ELR (cell line): Measurements from ENCODE around the gene TTLL6.
"Not testable (repeated sequence)": the region's sequence is repeated elsewhere in the genome, so short reads cannot be mapped to it uniquely, and the experiment has no call there.

Source experiments
- DNase-seq: peaks from one replicate; pipeline ENCODE4 v3.0.0-alpha.2; 2015; ENCODE audit warnings: low read depth

TTLL6 gene

DNA sequence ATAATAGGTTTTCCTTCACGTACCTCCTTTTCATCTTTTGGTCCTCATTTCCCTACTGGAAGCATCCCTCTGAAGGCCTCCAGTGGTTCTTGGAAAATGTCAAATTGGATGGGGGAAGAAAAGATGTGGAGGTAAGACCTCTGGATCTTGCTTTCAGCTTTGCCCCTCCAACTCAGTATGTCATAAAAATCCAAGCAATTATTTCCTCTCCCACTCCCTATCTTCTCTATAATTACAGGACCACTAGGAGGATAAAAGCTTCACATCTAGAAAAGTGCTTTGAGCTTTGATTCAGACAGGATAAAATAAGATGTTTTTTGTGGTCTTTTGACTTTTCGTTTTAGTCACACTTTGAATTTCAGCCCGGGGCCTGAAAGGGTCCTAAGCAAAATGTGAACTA lies 1.7 kb downstream of the TTLL6 start:
- DNase-seq, result no peak

DNA sequence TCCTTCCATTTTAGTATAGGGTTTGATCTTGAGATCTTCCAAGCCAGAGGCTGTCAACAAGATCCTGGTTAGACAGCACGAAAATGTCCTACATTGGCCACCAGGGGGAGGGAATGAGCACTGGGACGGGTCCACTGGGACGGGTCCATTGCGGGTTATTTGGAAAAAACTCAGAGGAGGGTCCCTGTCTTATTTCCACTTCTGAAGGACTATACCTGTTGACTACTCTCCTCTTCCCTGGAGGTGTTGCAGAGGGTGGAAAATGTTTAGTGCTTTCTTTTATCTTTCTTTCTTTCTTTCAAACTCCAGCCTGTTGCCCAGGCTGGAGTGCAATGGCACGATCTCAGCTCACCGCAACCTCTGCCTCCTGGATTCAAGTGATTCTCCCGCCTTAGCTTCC lies 2.5 kb downstream of the TTLL6 start:
- peak; percentile 73 for DNase-seq

DNA sequence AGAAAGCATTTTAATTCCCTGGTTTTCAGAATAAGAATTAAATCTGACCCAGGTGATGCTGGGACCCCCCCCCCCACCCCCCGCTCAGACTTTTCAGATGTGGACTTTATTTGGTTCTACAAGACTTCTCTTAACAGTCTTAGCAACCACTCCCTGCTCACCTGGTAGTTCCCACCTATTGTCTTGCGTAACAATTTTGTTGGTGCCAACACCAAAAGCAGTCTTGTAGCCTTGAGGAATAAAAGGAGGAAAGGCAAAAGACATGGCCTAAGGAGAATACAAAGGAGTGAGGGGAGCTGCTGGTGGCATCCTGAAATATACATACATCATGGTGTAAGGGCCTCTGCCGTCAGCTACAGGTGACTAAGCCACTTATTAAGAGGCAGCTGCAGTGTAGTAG lies 5.0 kb downstream of the TTLL6 start:
- no peak for DNase-seq

DNA sequence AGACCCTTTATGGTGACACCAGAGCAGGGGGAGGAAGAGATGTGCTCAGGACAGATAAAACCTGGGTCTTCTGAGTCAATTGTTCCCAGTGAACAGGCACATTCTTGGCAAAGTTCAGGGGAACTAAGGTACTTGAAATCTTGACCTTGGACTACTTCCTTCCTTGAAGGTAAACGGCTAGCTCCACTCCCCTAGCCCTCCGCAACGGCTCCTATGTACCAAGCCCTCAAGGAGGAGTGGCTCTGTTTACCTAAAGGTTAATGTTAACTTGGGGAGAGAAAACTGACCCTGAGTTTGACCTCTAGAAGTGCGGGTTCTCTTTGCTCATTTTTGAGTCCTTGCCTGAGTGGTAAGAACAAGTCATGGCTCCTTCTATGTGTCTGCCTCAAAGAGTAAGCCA lies 7.8 kb downstream of the TTLL6 start:
- DNase-seq, result no peak

DNA sequence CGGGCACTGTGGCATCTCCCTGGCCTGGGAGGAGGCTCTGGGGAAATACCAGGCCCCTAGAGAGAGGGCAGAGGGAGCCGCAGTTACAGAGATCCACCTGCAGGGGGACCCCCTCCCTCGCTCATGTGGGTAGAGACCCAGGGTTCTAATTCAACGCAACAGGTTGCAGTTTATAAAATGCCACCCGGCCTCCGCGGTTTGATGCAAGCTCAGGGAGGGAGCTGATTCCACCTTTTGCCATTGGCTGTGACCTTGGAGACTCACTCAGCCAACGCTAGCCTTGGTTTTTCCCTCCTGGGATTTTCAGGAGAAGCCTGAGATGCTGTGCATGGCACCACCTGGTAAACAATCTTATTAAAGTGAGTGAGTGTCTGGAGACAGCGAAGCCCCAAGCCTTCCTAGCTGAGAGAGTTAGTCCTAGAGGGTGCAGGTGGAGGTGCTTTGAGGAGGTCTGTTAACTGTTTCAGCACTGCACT lies 12.1 kb downstream of the TTLL6 start:
- peak; percentile 73 for DNase-seq

DNA sequence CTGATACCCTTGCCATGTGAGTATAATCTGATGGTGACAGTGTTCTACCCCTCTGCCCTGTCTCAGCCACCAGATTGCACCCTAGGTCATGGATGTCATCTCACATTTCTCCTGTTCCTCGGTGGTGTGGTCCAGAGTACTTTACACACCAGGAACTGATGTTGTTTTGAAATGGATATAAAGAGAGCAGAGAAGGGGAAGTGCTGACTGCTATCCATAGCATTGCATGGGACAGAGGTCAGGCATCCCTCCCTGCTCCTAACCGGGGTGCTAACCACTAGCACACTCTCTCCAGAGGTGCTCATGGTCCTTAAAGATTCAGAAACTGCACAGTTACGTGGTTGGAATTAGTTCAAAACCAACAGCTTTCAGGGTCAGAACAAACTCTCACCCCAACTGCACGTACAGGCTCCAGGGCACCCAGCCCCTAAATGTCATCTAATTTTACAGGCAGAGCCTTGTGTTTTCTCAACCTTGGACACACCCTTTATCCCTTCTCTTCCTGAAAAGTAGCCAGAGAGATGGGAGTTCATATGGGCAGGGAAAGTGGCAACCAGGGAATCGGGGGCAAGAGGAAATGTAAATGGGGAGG lies 16.3 kb downstream of the TTLL6 start:
- DNase-seq, result no peak

DNA sequence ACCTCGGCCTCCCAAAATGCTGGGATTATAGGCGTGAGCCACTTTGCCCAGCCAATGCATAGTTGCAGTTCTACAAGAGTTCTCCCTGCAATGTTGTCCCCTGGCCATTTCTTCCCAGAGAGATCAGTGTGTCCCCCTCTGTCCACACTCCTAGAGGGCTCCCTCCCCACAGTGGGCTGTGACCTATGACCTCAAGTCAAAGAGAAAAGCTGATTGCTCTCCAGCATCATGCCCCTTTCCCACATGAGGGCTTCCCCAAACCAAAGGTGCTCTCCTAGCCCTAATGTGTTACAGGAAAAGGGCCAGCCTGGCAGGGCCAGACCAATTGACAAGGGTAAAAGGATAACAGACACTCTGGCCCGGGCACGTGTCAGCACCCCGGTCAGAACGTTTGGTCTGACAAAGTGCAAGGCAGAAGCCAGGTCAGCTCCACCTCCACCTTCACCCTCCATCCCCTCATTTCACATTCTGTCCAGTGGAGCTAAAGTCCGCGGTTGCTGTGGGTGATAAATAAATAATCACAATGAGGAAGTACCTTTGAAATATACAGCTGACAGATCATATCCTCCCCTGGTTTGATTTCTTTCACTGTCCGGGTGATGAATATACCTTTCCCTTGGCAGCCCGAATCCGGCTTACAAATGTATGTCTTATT lies 17.8 kb downstream of the TTLL6 start:
- no peak for DNase-seq

DNA sequence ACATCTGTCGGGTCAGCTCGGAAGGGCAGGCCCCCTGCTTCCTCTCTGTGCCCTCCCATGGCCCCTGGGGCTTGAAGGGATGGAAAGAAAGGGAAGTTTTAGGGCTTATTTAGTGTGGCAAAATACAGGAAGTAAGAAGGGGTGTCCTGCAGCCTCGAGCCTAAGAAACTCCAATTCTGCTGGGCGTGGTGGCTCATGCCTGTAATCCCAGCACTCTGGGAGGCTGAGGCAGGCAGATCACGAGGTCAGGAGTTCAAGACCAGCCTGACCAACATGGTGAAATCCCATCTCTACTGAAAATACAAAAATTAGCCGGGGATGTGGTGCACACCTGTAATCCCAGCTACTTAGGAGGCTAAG lies 20.9 kb downstream of the TTLL6 start:
- DNase-seq, result not testable (repeated sequence)

DNA sequence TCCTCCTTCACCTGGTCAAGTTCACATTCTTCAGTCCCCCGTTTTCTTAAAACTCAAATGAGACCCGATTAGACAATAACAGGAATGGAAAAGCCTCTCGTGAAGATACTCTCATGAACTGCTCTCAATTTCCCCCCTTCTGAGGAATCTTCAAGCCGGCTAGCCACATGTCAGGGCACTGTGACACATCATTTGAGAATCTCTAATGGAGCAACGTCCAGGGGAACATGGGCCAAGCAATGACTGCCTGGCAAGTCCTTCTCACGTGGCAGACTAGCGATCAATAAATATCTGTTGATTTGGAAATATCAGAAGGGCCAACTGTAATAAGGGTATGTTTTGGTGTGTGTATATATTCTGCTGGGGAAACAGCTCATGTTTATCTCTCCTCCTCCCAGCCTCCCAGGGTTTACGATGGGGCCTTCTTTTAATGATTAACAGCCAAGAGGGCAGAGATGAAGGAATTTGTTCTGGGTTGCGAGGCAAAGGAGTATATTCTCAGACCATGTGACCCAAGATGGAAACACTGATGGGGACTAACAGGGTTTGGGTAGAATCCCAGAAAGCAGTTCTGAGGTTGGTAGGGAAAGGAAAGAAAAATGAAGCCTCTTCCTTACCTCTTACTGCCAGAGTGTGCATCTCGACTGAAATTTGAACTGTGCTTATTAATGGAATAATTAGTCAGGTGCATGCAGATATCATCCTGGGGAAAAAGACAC lies 21.4 kb downstream of the TTLL6 start:
- DNase-seq, result peak; percentile 88

DNA sequence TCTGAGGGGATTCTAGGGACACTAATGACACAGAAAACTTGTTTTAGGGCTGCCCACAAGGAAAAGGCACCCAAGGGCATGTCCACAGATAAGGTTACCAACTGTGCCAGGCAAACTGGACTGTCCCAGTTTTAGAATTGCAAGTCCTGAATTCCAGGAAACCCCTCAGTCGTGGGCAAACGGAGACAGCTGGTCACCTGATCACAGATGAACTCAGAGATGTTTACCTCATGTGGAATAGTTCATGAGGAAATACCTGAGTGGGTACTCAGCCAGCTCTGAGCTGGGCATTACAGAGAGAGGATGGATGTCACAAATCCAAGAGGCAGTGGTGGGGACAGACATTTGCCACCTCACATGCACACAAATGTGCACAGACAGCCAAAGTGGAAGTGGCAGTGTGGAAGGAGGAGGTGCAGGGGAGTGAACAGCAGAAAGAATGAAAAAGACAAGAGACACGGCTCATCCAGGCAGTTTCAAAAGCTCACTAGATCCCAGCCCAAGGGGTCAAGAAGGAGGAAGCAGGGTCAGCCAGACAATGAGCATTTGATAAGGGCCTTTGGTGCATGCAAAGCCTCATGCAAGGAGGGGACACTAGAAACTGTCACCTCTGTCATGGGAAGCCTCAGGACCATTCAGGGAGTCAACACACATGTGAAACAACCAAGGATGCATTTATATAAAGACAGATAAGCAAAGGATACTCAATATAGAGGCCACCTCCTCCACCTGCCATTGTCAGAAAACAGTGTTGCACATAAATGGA lies 24.8 kb downstream of the TTLL6 start:
- DNase-seq, result no peak

DNA sequence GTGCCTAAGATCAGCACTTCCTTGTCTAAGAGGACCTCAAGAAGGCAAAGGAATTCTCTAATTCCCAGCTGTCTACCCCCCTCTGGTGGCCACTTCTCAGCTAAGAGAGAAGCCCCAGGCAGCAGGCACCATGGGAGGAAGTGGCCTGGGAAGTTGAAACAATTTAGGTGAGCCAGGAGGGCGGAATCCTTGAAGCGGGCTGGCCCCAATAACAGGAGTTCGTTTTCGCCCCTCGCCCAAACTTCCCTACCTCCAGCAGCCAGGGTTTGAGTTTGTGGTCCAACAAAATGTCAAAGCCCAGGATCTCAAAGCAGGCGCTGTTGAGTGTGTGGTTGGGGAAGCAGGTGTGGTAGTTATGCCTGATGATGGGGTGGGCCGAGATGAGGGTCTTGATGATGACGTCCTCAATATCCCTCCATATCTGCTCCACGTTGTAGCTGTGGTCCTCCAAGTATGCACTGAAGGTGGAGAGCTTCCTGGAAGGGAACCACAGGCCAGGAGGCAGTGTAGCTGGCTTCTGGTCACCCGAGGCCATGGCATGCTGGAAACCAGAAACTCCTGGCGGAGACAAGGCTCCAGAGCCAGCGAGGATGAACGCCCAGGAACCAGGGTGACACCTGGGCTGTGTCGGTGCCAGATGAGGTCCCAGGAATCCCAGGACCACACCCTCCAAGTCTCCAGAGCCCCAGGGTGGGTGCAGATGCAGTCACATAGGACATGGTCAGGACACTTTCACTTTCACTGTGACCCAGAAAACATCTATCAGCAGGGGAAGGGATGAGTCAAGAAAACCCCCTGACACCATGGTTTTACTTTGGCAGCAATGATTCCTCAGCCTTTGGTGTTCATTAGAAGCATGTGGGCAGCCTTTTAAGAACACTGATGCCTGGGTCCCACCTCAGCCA lies 25.6 kb downstream of the TTLL6 start:
- DNase-seq, result peak; percentile 90

DNA sequence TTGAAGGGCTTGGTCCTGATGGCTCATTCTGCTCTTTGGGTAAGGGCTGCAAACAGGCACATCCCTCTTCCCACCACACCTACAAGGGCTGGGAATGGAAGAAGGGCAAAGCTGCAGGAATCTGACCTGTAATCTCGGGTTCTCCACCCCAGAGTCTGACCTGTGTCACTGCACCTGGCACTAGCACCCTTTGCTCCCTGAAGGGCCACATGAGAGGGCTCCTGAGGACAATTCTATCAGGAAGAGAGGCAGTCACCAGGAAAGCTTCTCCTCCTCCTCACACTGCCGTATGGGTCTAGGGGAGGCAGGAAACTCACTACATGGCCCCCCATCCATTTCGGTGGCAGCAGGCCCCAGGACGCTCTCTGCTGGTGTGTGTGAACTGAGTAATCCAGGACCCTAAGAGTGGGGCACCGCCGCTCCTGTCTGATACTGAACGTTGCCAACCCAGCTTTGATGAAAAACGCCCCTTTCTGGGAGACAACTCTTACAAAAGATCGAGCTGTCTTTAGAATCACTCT lies 26.4 kb downstream of the TTLL6 start:
- DNase-seq, result no peak

DNA sequence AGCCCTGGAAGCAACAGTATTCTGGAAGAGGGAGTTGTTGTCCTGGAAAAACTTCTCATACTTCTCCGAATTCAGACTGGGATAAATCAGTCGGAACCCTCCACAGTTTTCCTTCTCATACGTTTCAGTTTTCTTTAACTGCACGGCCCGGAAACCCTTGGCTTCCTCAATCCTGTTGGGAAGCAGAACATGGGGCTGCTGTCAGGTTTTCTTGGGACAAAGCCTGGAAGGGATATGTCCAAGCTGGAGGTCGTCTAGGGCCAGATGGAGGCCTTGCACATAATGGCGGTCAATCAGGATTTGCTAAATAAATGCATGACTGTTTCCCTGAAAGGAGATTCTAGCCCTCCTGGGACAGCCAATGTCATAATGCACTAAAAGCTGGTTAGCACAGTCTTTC lies 29.2 kb downstream of the TTLL6 start:
- no peak for DNase-seq

DNA sequence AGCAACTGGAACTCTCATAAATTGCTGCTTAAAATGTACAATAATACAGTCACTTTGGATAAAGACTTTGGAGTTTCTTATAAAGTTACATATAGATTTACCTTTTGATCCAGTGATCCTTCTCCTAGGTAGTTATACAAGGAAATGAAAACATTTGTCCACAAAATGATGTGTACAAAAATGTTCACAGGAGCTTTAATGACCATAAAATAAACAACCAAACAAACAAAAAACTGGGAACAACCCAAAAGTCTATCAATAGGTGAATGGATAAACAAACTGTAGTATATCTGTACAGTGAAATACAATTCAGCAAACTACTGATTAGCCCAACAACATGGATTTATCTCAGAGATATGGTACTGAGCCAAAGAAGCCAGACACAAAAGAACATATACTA lies 37.6 kb downstream of the TTLL6 start:
- DNase-seq, result no peak

DNA sequence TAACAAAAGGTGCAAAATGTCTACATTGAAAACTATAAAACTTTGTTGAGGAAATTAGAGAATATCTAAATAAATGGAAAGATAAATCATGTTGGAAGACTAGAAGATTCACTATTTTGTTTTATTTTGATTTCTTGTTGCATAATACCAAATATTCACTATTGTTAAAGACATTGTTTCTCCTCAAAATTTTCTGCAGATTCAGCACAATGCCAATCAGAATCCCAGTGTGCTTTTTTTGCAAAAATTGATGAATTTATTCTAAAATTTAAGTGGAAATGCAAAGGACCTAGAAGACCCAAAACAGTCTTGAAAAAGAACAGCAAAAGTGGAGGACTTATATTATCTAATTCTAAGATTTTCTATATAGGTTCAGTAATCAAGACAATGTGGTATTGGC lies 40.4 kb downstream of the TTLL6 start:
- no peak for DNase-seq

DNA sequence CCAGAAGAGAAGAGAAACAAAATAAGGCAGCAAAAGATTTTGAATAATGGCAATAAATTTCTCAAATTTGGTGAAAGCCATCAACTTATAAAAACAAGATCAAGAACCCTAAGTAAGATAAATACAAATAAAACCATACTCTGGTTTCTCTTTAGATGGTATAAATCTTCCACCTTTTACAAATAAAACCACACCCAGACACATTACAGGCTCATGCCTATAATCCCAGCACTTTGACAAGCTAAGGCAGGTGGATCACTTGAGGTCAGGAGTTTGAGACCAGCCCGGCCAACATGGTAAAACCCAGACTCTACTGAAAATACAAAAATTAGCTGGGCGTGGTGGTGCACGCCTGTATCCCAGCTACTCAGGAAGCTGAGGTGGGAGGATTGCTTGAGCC lies 43.8 kb downstream of the TTLL6 start:
- no peak for DNase-seq

DNA sequence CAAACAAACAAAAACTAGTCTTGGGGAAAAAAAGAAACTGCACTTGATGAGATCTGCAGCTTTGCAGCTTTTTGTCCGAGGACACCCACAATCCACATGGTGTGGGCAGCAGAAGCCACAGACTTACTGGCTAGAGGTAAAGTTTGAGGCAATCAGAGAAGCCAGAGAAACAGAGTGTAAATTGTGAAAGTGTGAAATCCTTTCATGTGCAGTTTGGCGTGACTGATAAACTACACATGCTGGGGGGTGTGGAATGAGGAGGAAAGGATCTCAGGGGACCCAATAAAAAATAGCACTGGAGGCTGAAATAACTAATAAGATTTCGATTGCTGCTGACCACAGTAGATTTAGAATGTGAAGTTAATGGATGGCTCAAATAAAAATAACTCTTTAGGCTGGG lies 46.1 kb downstream of the TTLL6 start:
- no peak for DNase-seq

DNA sequence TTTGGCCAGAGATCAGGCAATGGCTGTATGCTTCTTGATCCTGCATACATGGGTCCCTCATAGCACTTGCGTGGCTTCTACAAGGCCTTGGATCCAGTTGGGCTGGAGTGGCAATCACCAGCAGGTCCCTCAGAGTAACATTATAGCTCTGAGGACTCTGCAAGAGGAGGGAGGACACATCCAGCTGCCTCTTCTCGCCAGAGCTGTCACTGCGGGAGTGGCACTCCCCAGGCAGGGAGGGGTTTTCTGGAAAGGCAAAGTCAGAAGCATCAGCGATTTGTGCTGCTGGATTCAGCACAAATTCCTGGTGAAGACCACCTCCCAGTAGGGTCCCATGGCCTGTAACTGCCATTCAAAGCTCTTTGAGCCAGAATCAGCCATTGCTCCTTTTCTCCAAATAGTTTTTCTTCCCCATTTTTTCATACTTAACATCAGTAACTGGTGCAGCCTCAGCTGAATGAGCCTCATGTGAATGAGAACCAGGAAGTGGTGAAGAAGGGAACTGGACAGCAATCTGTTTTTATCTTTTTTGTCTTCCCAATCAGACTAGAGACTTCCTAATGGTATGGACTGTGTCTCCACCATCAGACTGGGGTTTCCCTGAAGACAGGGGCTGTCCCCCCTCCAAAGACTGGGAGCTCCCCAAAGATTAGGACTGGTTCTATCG lies 47.9 kb downstream of the TTLL6 start:
- DNase-seq, result no peak

DNA sequence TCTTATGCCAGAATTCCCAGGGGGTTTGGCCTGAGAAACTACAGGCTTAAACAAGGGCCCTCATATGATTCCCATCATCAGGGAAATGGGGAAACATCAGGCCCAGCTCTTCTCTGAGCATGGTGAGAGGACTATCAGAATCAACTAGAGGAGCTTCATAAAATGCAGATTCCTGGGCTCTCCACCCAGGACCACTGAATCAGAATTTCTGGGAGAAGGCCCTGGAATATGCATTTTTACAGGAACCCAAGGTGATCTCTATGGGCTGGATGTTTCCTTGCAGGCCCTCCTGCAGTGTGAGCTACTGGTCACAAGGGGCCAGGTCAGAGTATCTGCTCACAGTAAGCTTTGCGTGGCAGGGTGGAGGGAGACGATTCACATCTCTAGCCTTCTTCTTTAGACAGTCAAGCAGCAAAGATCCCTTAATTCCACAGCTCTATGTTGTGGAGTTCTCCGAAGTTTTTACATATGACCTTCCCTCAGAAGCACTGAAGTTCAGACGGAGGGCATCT lies 49.7 kb downstream of the TTLL6 start:
- DNase-seq, result no peak

DNA sequence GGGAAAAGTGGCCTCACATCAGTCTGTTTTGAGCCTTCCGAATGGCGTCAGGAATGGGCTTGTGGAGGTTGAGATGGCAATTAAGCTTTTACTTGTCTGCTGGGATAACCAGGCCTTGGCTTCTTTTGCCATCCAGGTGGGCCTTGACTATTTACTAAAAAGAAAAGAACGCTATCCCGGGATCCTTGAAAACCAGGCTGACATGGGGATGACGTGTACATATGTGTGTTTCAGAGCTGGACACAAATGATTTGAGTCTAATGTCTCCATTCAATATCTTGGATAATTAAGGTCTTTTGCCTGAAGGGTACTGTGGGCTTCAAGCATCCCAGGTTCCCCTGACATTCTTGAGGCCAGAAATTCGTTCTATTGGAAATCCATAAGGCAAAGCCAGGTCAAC lies 55.9 kb downstream of the TTLL6 start:
- no peak for DNase-seq

DNA sequence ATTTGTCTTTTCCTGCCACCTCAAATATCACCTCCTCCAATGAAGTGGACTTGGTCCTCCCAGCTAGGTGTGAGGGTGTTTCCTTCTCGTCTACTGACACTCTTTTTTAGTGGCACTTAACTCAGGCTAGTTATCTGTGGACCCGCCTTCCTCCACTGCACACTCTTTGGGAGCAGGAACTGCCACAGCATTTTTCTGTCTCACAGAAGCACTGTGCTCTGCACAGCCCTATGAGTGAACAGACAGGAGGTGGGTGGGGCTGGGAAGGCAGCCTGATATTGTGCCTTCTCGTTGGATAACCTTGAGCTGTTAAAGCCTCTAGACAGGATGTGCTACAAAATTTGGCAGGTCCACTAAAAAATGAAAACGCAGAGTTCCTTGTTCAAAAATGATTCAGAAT lies 56.6 kb downstream of the TTLL6 start:
- DNase-seq, result no peak
